Stimulated activated CD8-positive, alpha-beta memory T cell treated with anti-CD3 and anti-CD28 coated beads, Interleukin-12 subunit alpha, Interleukin-12 subunit beta, amount 100 ng/mL, for 1 hour (primary cell): ENCODE data around the gene RAB44.
"Not testable (repeated sequence)": the region's sequence is repeated elsewhere in the genome, so short reads cannot be mapped to it uniquely, and the experiment has no call there.

Source experiments
- DNase-seq: peaks from one replicate; pipeline ENCODE4 v3.0.0-alpha.2; 2020; ENCODE audit warnings: low read depth

The RAB44 gene

DNA sequence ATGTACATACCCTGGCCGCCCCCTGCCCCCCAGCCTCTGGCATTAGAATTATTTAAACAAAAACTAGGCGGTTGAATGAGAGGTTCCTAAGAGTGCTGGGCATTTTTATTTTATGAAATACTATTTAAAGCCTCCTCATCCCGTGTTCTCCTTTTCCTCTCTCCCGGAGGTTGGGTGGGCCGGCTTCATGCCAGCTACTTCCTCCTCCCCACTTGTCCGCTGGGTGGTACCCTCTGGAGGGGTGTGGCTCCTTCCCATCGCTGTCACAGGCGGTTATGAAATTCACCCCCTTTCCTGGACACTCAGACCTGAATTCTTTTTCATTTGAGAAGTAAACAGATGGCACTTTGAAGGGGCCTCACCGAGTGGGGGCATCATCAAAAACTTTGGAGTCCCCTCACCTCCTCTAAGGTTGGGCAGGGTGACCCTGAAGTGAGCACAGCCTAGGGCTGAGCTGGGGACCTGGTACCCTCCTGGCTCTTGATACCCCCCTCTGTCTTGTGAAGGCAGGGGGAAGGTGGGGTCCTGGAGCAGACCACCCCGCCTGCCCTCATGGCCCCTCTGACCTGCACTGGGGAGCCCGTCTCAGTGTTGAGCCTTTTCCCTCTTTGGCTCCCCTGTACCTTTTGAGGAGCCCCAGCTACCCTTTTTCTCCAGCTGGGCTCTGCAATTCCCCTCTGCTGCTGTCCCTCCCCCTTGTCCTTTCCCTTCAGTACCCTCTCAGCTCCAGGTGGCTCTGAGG is 11.5 kb upstream of the RAB44 start:
- no peak for DNase-seq

DNA sequence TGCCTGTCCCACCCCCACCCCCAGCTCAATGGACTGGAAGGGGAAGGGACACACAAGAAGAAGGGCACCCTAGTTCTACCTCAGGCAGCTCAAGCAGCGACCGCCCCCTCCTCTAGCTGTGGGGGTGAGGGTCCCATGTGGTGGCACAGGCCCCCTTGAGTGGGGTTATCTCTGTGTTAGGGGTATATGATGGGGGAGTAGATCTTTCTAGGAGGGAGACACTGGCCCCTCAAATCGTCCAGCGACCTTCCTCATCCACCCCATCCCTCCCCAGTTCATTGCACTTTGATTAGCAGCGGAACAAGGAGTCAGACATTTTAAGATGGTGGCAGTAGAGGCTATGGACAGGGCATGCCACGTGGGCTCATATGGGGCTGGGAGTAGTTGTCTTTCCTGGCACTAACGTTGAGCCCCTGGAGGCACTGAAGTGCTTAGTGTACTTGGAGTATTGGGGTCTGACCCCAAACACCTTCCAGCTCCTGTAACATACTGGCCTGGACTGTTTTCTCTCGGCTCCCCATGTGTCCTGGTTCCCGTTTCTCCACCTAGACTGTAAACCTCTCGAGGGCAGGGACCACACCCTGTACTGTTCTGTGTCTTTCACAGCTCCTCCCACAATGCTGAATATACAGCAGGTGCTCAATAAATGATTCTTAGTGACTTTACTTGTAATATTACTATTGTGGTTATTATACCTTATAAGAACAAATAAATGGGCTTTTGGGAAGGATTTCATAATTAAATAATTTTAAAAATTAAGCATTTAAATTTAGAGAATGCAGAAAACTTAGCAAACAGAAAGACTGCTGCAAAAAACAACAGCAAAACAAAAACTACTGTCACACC is 10.7 kb upstream of the RAB44 start:
- no peak for DNase-seq

DNA sequence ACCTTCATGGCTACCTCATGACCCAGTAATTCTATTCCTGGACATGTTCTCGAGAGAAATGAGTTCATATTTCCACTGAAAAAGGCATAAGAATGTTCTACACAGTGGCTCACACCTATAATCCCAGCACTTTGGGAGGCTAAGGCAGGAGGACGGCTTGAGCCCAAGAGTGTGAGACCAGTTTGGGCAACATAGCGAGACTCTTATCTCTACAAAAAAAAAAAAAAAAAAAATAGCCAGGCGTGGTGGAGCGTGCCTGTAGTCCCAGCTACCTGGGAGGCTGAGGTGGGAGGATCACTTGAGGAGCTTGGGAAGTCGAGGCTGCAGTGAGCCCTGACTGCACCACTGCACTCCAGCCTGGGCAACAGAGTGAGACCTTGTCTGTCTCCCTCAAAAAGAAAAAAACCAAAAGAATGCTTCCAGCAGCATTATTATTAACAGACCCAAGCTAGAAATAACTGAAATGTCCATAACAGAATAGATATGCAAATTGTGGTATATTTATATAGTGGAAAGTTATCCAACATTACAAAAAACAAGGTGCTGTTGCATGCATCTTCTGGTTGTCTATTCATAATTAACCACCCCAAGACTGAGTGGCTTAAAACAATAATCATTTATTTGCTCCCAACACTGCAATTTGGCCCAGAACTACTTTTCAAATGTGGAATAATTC is 9.4 kb upstream of the RAB44 start:
- no peak for DNase-seq

DNA sequence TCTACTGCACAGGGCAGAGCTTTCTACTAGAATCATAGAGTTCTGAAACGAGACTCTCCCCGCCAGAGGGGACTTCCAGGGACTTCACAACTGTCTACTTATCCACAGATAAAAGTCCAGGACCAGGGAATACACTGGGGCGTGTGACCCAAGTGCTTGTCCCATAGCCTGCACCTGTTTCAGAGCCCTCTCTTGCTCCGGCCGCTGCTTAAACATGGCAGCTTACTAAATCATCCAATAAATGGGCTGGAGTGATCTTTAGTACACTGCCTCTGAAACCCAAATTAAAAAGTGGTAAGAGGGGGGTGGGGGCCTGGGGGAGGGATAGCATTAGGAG is 8.9 kb upstream of the RAB44 start:
- DNase-seq: no peak

DNA sequence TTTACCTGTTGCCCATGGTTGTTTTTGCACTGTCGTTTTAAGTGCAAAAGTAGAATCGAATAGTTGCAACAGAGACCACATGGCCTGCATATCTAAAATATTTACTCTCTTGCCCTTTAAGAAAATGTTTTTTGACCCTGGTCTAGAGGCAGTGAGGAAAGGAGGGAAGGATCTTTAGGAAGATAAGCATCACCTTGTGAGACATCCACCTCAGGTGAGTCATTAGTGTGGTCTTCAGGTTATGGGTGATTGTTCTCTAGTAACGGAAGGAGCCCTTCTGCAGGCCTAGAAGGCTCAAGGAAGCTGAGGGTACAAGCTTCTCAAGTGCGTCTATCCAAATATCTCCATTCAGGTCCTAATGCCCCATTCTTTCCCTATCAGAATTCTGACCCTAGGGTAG is 6.6 kb upstream of the RAB44 start:
- no peak for DNase-seq

DNA sequence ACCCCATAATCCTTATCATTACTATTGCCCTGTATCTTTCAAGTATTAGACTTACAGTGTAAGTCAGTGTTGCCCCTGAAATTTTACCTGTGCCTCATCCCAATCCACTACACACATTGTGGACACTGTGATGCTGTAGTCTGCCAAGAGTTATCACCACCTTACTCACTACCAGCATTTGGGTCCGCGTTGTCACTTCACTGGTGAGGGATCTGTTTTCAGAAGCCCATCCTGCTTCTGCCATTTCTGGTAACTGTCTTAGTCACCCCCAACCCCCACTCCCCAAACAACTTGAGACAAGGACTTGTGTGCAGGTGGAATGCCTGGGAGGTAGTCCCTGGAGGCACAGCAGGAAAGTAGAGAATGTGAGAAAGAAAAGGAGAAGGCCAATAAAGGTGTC is 6.0 kb upstream of the RAB44 start:
- DNase-seq: no peak

DNA sequence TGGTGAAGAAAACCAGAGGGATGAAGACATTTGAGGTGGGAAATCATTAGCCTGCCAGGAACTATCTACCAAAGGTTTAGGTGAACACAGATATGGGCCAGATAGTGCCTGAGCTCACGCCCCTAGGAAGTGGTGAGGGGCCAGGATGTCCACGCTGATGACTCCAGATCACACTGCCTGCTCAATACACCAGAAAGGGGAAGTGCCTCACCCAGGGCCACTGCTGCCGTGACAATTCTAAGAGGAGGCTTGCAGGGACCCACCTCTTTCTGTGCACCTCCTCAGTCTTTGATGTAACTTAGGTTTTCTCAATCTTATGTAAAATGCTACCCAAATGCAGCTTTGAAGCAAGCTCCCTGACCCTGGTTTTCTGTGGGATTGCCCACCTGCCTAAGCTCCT is 5.4 kb upstream of the RAB44 start:
- no peak for DNase-seq

DNA sequence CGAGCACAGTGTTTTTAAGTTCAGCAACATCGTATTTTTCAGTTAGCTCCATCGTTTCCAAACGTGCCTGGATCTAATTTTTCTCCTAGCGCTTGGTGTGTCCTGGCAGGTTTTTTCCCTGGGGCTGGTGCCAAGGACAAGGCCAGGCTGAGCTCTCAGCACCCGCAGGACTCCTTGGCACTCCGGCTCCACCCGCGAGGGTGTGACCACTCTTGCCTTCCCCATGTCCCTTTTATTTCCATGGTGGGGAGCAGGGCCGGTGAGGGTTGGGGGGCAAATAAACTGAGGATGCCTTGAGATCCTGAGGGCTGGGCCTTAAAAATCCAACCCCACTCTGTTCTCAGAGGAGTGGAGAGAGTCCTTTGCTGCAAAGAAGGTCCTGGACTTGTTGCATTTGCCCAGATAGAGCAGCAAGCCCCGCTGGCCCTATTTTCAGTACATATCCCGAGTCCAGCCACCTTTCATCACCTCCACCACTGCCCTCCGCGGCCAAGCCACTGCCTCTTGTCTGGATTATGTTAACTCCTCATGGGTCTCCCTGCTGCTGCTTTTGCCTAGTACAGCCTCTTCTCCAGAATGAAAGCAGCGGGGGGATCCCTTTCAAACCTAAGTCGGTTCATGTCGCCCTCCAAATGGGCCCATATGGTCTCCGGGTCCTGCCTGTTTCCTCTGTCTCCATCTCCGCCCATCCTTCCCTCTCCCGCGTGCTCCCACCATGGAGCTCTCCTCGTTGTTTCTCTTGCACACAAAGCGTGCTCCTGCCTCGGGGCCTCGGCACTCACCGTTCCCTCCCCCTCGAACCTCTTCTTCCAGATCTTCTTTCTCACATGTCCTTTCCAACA is 4.5 kb upstream of the RAB44 start:
- no peak for DNase-seq

DNA sequence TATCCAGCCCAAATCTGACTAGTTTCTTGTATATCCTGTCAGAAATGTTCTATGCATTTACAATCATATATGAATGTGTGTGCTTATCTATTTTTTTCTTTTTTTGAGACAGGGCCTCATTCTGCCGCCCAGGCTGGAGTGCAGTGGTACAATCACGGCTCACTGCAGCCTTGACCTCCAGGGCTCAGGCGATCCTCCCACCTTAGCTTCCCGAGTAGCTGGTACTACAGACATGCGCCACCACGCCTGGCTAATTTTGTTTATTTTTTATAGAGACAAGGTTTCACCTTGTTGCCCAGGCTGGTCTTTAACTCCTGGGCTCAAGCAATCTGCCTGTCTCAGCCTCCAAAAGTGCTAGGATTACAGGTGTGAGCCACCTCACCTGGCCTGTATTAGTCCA is 3.0 kb upstream of the RAB44 start:
- DNase-seq: no peak

DNA sequence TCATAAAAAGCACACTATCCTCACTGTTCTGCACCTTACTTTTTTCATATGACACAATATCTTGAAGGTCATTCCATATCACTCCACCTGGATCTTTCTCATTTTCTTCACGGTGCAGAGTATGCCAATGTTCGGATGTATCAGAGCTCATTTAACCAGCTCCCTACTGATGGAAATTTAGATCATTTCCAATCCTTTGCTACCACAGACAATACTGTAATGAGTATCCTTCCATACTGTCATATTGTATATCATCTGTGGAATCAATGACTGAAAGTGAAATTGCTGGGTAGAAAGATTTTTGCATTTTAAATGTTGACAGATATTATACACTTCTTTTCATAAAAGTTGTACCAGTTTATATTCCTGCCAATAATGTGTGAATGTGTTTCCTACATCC is 2.2 kb upstream of the RAB44 start:
- no peak for DNase-seq

DNA sequence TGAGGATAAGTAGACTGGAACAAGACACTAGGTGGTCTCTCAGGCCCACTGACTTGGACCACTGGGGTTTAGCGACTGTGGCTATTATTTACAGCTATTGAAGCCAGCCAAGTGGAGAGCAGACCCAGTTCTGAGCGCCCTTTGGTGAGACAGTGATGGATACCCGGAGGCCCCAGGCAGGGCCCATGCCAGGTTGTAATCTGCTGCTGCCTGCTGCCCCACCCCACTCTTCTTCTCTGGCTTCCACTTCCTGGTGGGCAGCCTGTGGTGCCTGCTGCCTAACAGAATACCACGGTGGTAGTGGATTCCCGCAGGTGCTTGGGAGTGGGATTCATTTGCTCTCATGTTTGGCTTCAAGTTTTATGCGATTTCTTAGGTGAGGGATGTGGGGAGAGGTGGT is 570 bp downstream of the RAB44 start:
- DNase-seq: no peak

DNA sequence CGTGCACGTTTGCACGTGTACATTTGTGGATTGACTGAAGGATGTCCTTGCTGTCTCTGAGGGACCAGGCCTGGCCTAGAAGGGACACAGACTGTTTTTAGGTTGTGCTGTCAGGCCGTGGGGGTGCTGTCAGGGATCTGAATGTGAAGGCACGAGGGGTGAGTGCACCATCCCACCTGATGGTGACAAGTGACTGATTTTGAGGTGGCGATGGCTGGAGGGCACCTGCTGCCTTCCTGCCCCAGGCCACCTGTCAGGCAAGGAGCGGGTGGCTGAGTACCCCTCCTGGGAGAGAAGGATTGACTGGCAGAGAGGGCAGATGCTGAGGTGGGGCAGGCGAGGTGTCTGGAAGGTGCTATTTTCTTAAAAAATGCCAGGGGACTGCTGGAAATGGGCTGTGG is 1.2 kb downstream of the RAB44 start:
- no peak for DNase-seq

DNA sequence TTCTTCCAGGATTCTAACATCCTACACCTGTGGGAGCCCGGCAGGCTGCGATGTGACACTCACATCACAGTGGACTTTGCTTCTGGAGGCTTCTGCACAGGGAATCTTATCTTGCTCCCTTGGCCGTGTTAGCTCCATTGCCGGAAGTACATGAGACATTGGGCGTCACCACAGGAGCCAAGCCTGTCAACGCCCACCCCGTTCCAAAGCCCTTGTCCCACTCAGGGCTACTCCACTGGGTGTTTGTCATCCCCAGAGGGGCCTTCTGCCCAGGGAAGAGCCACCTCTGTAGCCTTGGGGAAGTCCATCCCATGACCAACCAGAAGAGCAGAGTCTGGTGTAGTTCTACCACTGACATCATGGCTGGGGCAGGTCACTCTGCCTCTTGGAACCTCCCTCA is 1.7 kb downstream of the RAB44 start:
- DNase-seq: no peak

DNA sequence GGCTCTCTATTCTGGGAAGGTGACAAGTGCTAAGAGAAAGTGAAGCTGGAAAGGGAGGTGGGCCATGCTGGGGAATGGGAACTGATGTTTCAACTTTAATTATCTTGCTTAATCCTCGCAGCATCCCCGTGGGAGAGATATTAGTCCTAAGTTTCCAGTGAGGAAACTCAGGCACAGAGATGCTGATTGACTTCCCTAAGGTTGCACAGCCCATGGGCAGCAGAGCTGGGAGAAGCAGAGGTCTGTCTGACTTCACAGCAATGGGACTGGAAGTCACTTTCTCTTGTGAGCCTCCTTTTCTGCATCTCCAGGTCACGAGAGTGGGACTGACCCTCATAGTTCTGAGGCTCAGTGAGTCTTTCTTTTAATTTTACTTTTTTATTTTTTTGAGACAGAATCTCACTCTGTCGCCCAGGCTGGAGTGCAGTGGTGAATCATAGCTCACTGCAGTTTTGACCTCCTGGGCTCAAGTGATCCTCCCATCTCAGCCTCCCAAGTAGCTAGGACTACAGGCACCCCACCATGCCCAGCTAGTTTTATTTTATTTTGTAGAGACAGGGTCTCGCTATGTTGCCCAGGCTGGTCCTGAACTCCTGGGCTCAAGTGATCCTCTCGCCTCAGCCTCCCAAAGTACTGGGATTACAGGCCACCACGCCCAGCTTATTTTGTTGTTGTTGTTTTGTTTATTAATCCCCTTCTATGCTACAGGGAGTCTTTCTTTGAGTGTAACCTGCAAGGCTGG is 2.6 kb downstream of the RAB44 start:
- DNase-seq: no peak

DNA sequence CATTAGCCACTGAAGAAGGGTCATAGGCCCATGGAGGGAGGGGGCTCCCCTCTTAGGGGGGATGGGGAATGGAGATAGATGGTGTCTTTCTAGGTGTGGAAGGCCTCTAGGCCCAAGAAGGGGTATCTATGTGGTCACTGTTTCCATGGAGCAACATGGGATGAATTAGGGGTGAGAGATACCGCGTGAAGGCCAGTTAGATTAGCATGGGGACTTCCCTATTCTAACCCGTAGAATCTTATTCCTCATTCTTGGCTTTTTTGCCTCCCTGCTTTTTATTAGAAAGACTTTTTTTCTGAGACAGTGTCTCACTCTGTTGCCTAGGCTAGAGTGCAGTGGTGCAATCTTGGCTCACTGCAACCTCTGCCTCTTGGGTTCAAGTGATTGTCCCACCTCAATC is 3.2 kb downstream of the RAB44 start:
- no peak for DNase-seq

DNA sequence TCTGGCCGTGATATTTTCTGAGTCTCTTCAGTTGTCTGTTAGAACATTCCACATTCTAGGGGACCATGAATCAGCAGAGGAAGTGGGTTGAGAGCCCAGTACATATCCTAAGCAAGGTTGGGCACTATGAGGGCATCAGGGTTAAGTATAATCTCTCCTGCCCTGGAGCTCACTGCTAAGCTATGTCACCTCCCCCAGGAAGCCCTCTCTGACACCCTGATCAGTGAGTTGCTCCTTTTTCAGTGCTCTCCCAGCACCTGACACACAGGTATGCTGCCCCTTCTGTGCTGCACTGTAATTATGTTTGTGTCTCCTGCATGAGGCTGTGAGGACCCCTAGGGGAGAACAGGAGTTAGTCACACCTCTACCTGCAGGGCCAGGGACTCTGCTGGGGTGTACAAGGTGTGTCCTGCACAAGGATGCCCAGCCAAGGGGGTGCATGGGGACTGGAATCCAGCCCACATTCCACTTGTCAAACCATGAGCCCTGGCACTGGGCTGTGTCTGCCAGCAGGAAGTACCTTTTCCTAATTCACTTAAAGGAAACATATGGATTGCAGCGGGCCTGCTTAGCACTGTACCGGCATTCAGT is 3.9 kb downstream of the RAB44 start:
- DNase-seq: no peak

DNA sequence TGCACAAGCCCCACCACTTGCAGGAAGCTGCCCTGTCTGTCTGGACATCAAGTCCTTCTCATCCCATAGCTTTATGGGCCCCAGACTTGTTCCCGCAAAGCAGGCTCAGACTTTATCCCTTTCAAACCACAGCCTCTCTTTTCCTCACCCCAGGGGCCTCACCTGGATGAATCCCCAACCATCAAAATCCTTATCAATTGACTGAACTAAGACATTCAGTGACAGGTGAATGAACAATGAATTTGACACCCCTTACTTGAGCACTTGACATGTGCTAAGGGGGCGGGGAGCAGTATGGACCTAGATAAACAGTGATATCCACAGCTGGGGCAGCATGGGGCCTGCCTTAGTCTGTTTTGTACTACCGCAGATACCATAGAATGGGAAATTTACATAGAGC is 5.0 kb downstream of the RAB44 start:
- DNase-seq: no peak

DNA sequence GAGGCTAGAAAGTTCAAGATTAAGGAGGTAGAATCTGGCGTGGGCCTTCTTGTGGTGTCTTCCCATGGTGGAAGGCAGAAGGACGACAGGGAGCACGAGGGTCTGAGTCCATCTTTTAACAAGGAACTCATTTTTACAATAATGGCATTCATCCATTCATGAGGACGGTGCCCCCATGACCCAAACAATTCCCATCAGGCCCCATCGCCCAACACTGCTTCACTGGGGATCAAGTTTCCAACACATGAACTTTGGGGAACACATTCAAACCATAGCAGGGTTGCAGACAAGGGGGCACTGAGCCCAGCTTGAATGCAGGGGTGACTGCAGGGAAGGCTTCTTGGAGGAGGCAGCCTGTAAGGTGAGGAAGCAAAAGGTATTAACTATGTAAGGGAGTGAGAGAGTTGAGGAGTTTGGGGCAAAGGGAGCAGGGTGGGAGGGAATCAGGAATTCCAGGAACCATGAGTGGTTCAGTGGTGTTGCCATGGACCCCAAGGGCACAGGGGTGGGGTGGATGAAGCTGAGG is 5.5 kb downstream of the RAB44 start:
- DNase-seq: no peak

DNA sequence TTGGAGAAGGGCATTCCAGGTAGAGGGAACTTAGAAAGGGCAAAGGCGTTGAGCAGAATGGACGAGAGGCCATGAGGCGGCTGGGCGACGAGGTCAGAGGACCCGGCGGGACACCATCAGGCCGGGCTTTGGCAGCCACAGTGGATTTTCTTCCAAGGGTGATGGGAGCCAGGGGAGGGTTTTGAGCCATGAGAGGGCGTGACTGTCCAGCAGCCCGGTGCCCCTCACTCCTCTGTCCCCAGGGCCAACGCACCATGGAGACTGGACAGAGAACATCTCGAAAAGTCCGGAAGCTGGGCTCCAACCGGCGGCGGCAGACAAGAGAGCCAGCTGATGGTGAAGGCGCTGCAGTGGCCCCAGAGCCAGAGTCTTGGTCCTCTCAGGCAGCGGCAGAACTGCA is 6.4 kb downstream of the RAB44 start:
- DNase-seq: no peak

DNA sequence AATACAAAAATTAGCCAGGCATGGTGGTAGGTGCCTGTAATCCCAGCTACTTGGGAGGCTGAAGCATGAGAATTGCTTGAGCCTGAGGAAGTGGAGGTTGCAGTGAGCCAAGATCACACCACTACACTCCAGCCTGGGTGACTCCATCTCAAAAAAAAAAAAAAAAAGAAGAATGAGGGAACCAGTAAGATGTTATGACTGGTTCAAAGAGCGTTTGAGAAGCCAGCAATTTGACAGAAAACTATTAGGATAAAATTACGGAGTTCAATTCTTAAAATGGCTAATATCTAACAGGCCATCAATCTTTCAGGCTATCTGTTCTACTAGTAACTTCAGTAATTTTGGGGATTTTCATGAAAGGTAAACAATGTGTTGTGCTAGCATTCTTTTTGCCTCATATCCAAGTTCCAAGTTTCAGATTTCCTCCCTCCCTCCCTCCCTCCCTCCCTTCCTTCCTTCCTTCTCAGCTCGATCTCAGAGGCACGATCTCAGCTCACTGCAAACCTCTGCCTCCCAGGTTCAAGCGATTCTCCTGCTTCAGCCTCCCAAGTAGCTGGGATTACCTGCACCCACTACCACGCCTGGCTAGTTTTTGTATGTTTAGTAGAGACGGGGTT is 7.4 kb downstream of the RAB44 start:
- not testable (repeated sequence) for DNase-seq

DNA sequence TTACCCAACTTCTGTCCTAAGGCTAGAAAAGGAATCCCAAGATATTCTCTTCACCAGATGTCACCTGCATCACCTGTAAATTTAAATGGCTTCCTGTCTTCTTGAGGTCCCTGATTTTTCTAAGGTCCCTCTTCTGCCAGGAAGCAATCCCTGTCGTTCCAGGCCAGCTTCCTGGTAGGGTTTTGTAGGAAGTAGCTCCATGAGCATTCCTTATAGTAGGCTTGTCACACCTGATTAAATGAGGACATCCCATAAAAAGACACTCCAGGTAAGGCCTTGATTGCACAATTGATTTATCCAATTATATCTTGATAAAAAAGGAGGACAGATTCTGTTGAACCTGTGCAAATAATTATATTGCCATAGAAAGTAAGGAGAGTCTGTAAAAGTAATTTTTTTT is 8.7 kb downstream of the RAB44 start:
- no peak for DNase-seq
